ENCODE measurements around the gene INSM1. TPM values are rescaled to one million over a fixed set of nuclear protein-coding genes. Genes with fewer than 3 reads are reported as not detected.

The INSM1 gene
- total RNA-seq, 1 donor from 2014 or later: not detected

- Mint-ChIP-seq H3K27me3 (ENCODE audit: low read depth) (peaks cover 3% of the 10 kb centered on the region), H3K9me3 (no peaks in the 10 kb centered on the region), H3K4me3 (no peak overlapping the region), H3K4me1 (no peaks in the 10 kb centered on the region), H3K36me3 (peaks cover 8% of the 10 kb centered on the region), H3K27ac (no peak overlapping the region)
- no peak for TF ChIP-seq CTCF (IDR thresholded peaks at IDR 0.05; ENCODE audit: unreplicated experiment)
- DNase-seq (ENCODE audit: low spot score in 2 of 2, unreplicated experiment in 2 of 2): no peak
These were observed 23.2 kb downstream of the INSM1 start for GRCh38 chr20:20391115-20391514.

GRCh38 chr20:20391766-20392165 lies 23.9 kb downstream of the INSM1 start:
- H3K27me3 Mint-ChIP-seq (ENCODE audit: low read depth): peaks cover 2% of the 10 kb centered on the region
- peak overlapping the region; percentile 6 for H3K27ac Mint-ChIP-seq
- peaks cover 8% of the 10 kb centered on the region for H3K36me3 Mint-ChIP-seq
- no peak overlapping the region for H3K4me3 Mint-ChIP-seq
- no peaks in the 10 kb centered on the region for H3K9me3 Mint-ChIP-seq
- no peaks in the 10 kb centered on the region for H3K4me1 Mint-ChIP-seq
- TF ChIP-seq CTCF (IDR thresholded peaks at IDR 0.05; ENCODE audit: unreplicated experiment): no peak
- no peak for DNase-seq (ENCODE audit: low spot score in 2 of 2, unreplicated experiment in 2 of 2)

GRCh38 chr20:20393207-20394120 lies 25.6 kb downstream of the INSM1 start:
- Mint-ChIP-seq H3K27me3 (ENCODE audit: low read depth) (no peaks in the 10 kb centered on the region), H3K4me3 (no peak overlapping the region), H3K36me3 (peaks cover 8% of the 10 kb centered on the region), H3K27ac (no peak overlapping the region), H3K9me3 (no peaks in the 10 kb centered on the region), H3K4me1 (no peaks in the 10 kb centered on the region)
- no peak for TF ChIP-seq CTCF (IDR thresholded peaks at IDR 0.05; ENCODE audit: unreplicated experiment)
- DNase-seq (ENCODE audit: low spot score in 2 of 2, unreplicated experiment in 2 of 2): no peak

- Mint-ChIP-seq H3K4me1 (no peaks in the 10 kb centered on the region), H3K36me3 (peaks cover 6% of the 10 kb centered on the region), H3K27ac (no peak overlapping the region), H3K4me3 (no peak overlapping the region), H3K9me3 (no peaks in the 10 kb centered on the region), H3K27me3 (ENCODE audit: low read depth) (no peaks in the 10 kb centered on the region)
- TF ChIP-seq CTCF (IDR thresholded peaks at IDR 0.05; ENCODE audit: unreplicated experiment): no peak
- no peak for DNase-seq (ENCODE audit: low spot score in 2 of 2, unreplicated experiment in 2 of 2)
These were observed 27.2 kb downstream of the INSM1 start for GRCh38 chr20:20395087-20395486.

GRCh38 chr20:20395903-20396568 lies 28.1 kb downstream of the INSM1 start:
- no peak for DNase-seq (ENCODE audit: low spot score in 2 of 2, unreplicated experiment in 2 of 2)
- no peak for TF ChIP-seq CTCF (IDR thresholded peaks at IDR 0.05; ENCODE audit: unreplicated experiment)
- no peak overlapping the region for H3K27ac Mint-ChIP-seq

More at GRCh38 chr20:20395903-20396568, 28.1 kb downstream of the INSM1 start:
- Mint-ChIP-seq H3K9me3 (no peaks in the 10 kb centered on the region), H3K4me1 (no peaks in the 10 kb centered on the region), H3K27me3 (ENCODE audit: low read depth) (no peaks in the 10 kb centered on the region), H3K36me3 (peaks cover 6% of the 10 kb centered on the region), H3K4me3 (no peak overlapping the region)

Measured in mesothelial cell of epicardium (in vitro differentiated cells).